Subcutaneous adipose tissue (tissue), 4 donors: ENCODE results near the gene SERPINB8. TPM values are rescaled to one million over a fixed set of nuclear protein-coding genes. Genes with fewer than 3 reads are reported as not detected.

Experiments used
- total RNA-seq, 4 donors: library from RNA; depleted of rRNA; stranded (reverse); fragments of >200 nt; gene quantifications; one replicate each; pipeline ENCODE4 v1.1.0, GENCODE V29; 2016
- TF ChIP-seq, protein P1 (sequence below): fragments of 450-650 bp; IDR thresholded peaks from one replicate; pipeline ENCODE4 v1.5.1; 2016; ENCODE audit warnings: low read depth, mild to moderate bottlenecking, control low read depth, antibody characterized with exemption, moderate library complexity

Gene SERPINB8
- total RNA-seq, 4 donors from 2014 or later: 8.7 to 22.5 (median 20.1) TPM

DNA sequence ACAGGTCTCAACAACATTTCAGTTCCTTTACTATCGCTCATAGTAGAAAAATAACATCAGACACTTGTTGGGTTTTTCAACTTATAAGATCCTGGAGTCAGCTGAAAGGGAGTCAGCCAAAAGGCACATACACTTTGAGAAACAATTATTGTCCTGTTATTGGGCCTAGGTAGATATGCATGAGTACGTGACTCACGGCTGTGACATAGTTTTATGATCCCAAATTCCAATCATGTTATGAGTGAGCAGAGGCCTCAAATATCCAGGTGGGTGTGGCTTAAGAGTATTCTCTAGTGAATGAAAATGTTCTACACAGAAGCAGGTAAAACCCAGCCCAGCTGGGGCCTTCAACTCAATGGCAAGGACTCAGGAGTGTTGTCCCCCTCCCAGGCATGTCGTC is 27.2 kb downstream of the SERPINB8 start:
- TF ChIP-seq, protein P1, sequence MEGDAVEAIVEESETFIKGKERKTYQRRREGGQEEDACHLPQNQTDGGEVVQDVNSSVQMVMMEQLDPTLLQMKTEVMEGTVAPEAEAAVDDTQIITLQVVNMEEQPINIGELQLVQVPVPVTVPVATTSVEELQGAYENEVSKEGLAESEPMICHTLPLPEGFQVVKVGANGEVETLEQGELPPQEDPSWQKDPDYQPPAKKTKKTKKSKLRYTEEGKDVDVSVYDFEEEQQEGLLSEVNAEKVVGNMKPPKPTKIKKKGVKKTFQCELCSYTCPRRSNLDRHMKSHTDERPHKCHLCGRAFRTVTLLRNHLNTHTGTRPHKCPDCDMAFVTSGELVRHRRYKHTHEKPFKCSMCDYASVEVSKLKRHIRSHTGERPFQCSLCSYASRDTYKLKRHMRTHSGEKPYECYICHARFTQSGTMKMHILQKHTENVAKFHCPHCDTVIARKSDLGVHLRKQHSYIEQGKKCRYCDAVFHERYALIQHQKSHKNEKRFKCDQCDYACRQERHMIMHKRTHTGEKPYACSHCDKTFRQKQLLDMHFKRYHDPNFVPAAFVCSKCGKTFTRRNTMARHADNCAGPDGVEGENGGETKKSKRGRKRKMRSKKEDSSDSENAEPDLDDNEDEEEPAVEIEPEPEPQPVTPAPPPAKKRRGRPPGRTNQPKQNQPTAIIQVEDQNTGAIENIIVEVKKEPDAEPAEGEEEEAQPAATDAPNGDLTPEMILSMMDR: no peak

DNA sequence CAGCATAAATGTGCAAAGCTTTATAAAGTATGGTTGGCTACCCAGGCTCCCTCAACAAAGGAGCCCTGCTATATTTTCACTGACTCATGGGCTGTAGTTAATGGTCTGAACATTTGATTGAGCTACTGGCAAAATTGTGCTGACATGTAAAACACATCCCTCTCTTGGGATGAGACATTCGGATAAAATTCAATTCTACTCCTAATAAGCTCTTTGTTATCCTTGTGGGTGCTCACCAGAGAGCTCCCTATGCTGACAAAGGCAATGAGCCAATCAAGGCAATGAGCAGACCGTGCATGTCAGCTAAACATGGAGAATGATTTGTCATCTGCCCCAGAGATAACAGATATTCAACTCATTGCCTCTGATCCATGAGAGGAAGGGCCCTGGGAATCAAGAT is 27.7 kb downstream of the SERPINB8 start:
- TF ChIP-seq, protein P1: no peak

DNA sequence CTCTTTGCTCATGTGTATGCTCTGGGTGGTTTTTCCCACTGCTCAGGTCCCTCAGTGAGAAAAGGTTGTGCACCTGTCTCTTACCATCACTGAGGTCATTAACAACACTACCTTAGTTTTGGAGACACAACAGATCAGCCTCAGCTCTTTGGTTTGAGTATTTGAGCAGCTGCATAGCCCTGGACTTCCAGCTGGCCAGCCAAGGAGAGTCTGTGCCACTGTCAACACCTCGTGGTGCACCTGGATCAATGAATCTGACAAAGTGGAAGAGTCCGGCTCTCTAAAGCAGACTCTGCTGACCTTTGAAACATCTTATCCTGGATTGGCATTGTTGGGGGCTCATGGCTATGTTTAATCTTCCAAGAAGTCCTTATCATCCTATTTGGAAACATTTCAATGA is 30.0 kb downstream of the SERPINB8 start:
- TF ChIP-seq, protein P1: no peak

GRCh38 chr18:64002581-64002980 is 32.7 kb downstream of the SERPINB8 start:
- TF ChIP-seq, protein P1: no peak

- TF ChIP-seq, protein P1: no peak
Measured at GRCh38 chr18:64009305-64009704, 39.4 kb downstream of the SERPINB8 start.

DNA sequence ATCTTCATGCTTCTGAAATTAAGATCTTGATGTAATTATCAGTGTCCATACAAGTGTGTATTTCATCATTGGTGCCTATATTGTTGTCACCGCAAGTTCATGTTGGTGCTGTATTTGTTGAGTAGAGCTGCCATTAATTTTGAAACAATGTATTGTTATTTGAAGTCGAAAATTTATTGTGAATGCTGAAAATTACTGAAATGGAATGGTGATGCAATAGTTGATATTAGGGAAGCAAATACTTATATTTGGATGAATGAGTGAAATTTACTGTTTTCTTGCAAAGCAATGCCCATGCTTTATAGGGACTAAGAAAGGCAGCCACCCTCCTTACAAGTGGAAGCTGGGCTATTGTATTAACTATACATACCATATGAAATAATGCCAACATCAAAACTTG is 41.6 kb downstream of the SERPINB8 start:
- TF ChIP-seq, protein P1: no peak

DNA sequence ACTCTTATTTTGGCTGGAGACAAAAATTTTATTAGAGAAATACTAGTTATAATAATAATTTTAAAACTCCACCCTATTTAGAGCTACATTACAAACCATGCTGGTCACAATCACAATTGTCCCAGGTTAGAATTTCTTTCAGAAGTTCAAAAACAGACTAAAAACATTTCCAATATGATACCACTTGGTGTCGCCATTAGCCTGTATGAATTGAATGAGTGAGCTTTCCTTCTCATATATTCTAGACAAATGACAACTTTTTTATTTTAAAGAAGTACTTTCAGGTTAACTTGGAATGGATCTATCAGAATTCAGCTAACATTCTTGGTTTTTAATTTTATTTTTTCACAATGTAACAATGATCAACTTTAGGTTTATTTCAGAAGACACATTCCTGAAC is 48.0 kb downstream of the SERPINB8 start:
- TF ChIP-seq, protein P1: no peak
